HEK293 (cell line): ENCODE results near the gene CYP21A2.

Experiments used
- ZFP41 ChIP-seq: fragments of 450-650 bp; formaldehyde crosslinking; IDR thresholded peaks from 2 replicates; pipeline ENCODE4 v1.5.1; 2016; ENCODE audit warnings: missing biosample characterization, missing genetic modification characterization, borderline replicate concordance
- ZFP69B ChIP-seq: fragments of 450-650 bp; formaldehyde crosslinking; IDR thresholded peaks from 2 replicates; pipeline ENCODE4 v1.5.1; 2016; ENCODE audit warnings: missing biosample characterization, missing genetic modification characterization
- ZNF292 ChIP-seq: fragments of 450-650 bp; formaldehyde crosslinking; IDR thresholded peaks from 2 replicates; pipeline ENCODE4 v1.5.1; 2016; ENCODE audit warnings: low read depth, missing biosample characterization, missing genetic modification characterization, borderline replicate concordance
- ZNF501 ChIP-seq: fragments of 450-650 bp; formaldehyde crosslinking; IDR thresholded peaks from 2 replicates; pipeline ENCODE4 v1.5.1; 2016; ENCODE audit warnings: missing biosample characterization, missing genetic modification characterization
- ZNF660 ChIP-seq: fragments of 450-650 bp; IDR thresholded peaks from 2 replicates; pipeline ENCODE4 v1.5.1; 2018; ENCODE audit warnings: missing biosample characterization, mild to moderate bottlenecking, missing genetic modification characterization
- ZNF747 ChIP-seq: fragments of 450-650 bp; formaldehyde crosslinking; IDR thresholded peaks from 2 replicates; pipeline ENCODE4 v1.5.1; 2016; ENCODE audit warnings: missing biosample characterization, missing genetic modification characterization
- ZNF76 ChIP-seq: fragments of 450-650 bp; formaldehyde crosslinking; IDR thresholded peaks from 2 replicates; pipeline ENCODE4; 2016; ENCODE audit warnings: low read depth, missing biosample characterization, missing genetic modification characterization, borderline replicate concordance
- ZNF837 ChIP-seq: fragments of 450-650 bp; formaldehyde crosslinking; IDR thresholded peaks from 2 replicates; pipeline ENCODE4 v1.5.1; 2016; ENCODE audit warnings: missing biosample characterization, missing genetic modification characterization
- TF ChIP-seq, protein P1 (sequence below): fragments of 450-650 bp; formaldehyde crosslinking; IDR thresholded peaks from 2 replicates; pipeline ENCODE4 v1.5.1; 2016; ENCODE audit warnings: missing biosample characterization, missing genetic modification characterization
- TF ChIP-seq, protein P2 (sequence below): fragments of 450-650 bp; formaldehyde crosslinking; IDR thresholded peaks from 2 replicates; pipeline ENCODE4 v1.5.1; 2016; ENCODE audit warnings: missing biosample characterization, missing genetic modification characterization

DNA sequence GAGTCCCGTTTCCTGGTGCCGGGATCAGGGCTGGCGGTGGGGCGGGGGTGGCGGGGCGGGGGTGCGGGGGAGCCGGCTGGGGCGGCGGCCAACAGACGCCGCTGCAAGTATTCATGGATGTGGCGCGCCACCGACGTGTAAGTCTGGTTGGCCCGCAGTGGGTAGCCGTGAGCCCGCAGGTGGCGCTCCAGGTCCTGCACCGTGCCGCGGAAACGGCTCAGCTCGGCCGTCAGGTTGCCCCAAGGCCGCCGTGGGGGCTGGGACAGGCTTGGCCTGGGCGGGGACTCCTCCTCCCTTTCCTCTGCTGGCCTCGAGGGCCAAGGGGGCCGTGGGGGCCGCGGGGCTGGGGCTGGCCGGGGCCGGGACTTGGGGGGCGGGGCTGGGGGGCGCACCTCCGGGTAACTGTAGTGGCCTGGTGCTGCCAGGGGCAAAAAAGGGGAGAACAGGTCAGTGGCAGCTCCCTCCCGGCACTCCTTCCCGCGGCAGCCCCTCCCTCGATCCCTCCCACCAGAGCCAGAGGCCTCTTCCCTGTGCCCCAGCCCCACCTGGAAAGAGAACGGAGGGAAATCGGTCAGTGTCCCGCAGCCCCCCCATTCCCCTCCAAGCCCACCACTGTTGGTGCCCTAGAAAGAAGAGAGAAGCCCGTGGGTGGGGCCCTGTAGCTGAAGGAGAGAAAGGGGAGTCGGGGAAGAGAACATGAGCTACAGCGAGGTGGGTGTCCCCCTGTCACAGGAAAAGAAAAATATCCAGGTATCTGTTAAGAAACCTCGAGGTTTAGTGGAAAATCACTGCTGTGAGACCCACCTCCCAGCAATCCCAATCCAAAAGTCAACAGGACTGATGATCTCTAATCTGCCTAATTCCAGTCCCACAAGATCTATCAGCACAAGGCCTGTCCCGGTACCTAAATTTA lies 49.6 kb downstream of the CYP21A2 start:
- TF ChIP-seq ZNF76 (tag by site-specific recombination) (no peak), ZNF747 (tag by site-specific recombination) (no peak), ZFP41 (no peak), ZNF292 (tag by site-specific recombination) (no peak), ZNF660 (no peak), ZNF837 (tag by site-specific recombination) (no peak), ZFP69B (tag by site-specific recombination) (no peak), ZNF501 (tag by site-specific recombination) (no peak)
- TF ChIP-seq, protein P1, sequence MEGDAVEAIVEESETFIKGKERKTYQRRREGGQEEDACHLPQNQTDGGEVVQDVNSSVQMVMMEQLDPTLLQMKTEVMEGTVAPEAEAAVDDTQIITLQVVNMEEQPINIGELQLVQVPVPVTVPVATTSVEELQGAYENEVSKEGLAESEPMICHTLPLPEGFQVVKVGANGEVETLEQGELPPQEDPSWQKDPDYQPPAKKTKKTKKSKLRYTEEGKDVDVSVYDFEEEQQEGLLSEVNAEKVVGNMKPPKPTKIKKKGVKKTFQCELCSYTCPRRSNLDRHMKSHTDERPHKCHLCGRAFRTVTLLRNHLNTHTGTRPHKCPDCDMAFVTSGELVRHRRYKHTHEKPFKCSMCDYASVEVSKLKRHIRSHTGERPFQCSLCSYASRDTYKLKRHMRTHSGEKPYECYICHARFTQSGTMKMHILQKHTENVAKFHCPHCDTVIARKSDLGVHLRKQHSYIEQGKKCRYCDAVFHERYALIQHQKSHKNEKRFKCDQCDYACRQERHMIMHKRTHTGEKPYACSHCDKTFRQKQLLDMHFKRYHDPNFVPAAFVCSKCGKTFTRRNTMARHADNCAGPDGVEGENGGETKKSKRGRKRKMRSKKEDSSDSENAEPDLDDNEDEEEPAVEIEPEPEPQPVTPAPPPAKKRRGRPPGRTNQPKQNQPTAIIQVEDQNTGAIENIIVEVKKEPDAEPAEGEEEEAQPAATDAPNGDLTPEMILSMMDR (tag by site-specific recombination), result no peak
- TF ChIP-seq, protein P2, sequence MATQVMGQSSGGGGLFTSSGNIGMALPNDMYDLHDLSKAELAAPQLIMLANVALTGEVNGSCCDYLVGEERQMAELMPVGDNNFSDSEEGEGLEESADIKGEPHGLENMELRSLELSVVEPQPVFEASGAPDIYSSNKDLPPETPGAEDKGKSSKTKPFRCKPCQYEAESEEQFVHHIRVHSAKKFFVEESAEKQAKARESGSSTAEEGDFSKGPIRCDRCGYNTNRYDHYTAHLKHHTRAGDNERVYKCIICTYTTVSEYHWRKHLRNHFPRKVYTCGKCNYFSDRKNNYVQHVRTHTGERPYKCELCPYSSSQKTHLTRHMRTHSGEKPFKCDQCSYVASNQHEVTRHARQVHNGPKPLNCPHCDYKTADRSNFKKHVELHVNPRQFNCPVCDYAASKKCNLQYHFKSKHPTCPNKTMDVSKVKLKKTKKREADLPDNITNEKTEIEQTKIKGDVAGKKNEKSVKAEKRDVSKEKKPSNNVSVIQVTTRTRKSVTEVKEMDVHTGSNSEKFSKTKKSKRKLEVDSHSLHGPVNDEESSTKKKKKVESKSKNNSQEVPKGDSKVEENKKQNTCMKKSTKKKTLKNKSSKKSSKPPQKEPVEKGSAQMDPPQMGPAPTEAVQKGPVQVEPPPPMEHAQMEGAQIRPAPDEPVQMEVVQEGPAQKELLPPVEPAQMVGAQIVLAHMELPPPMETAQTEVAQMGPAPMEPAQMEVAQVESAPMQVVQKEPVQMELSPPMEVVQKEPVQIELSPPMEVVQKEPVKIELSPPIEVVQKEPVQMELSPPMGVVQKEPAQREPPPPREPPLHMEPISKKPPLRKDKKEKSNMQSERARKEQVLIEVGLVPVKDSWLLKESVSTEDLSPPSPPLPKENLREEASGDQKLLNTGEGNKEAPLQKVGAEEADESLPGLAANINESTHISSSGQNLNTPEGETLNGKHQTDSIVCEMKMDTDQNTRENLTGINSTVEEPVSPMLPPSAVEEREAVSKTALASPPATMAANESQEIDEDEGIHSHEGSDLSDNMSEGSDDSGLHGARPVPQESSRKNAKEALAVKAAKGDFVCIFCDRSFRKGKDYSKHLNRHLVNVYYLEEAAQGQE (tag by site-specific recombination), result no peak
